ENCODE measurements around the gene SLC16A1.
"Not testable (repeated sequence)": the region's sequence is repeated elsewhere in the genome, so short reads cannot be mapped to it uniquely, and the experiment has no call there.

SLC16A1 gene

GRCh38 chr1:112925015-112925414 lies 31.0 kb downstream of the SLC16A1 start:
- DNase-seq (ENCODE audit: low read depth in 2 of 2), result no peak

DNA sequence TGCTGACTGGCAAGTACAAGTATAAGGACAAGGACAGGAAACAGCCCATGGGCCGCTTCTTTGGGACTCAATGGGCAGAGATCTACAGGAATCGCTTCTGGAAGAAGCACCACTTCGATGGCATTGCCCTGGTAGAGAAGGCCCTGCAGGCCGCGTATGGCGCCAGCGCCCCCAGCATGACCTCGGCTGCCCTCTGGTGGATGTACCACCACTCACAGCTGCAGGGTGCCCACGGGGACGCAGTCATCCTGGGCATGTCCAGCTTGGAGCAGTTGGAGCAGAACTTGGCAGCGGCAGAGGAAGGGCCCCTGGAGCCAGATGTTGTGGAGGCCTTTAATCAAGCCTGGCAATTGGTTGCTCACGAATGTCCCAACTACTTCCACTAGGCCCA lies 32.0 kb downstream of the SLC16A1 start:
- no peak for DNase-seq (ENCODE audit: low read depth in 2 of 2)

GRCh38 chr1:112923234-112923958 lies 32.6 kb downstream of the SLC16A1 start:
- DNase-seq (ENCODE audit: low read depth in 2 of 2), result no peak

- no peak for DNase-seq (ENCODE audit: low read depth in 2 of 2)
These were observed 44.3 kb downstream of the SLC16A1 start for GRCh38 chr1:112911506-112912220.

DNA sequence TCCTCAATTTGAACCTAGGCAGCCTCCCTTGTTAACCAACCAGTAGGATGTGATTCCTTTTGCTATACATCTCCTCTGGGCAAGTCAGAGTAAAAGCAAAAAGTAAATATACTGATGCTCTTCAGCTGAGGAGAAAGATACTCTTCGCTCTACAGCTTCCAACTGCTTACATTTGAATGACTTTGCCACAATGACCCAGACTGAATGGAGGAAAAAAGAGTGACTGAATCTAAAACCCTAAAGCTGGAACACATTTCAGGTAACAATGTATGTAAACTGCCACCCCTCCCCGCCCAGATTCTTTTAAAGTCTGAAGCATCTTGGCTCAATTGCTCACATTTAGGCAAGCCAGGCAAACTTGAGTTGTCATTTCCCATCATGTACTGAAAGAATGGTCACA lies 46.1 kb downstream of the SLC16A1 start:
- DNase-seq (ENCODE audit: low read depth in 2 of 2), result no peak

DNA sequence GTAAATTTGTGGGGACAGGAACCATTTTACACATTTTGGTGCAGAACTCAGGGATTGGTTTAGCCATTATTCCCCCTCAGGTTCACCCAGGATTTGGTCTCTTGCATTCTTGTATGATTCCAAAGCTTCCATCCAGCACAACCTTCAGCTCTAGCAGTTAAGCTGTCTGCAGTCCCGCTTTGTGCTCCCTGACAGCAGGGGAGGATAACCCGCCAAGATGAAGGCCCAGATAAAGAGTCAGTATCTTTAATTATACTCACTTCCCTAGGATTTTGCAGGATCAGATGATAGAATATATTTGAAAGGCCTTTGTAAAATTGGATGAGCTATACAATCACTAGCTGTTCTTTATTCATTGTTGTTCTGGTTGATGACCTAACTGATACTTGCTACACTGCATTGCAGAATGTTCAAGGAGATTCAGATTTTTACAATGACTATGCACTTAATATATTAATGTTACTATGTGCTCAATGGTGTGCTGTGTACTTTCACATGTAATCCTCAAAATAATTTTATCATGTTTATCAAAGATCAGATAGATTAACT lies 49.8 kb downstream of the SLC16A1 start:
- no peak for DNase-seq (ENCODE audit: low read depth in 2 of 2)

GRCh38 chr1:112905395-112906149 lies 50.4 kb downstream of the SLC16A1 start:
- DNase-seq (ENCODE audit: low read depth in 2 of 2), result no peak

DNA sequence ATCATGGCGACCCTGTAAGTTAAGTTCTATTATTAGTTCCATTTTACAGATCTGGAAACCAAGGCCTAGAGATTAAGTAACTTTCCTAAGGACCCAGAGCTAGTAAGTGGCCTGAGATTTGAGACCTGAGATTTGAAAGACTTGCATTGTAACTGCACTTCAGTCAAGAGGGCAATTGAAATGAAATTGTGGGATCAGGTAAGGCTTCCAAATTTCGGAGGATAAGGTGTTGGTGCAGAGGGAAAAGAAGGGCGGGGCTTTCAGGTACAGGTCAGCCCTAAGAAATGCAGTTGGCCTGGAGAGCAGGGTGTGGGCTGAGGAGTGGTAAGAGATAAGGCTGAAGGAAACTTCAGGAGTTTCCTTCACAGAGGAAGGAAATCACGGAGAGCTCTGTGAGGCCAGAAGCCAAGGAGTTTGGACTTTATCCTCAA lies 51.1 kb downstream of the SLC16A1 start:
- DNase-seq (ENCODE audit: low read depth in 2 of 2), result no peak

DNA sequence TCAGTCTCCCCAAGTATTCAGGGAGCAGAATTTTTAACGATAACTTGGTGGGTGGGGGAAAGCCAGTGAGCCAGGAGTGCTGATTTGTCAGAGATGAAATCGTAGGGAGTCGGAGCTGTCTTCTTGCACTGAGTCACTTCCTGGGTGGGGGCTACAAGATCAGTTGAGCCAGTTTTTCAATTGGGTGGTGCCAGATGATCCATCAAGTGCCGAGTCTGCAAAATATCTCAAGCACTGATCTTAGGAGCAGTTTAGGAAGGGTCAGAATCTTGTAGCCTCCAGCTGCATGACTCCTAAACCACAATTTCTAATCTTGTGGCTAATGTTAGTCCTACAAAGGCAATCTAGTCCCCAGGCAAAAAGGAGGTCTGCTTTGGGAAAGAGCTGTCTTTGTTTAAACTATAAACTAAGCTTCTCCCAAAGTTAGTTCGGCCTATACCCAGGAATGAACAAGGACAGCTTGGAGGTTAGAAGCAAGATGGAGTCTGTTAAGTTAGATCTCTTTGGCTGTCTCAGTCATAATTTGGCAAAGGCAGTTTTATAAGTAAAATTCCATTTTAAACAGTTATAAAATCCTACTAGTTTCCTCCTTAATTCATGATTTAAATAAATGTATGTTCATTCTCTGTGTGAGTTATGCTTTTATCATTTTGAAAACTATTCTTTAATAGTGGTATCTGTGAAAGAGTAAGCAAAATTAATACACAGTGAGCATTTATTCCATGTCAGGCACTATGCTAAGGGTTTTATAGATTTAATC lies 51.7 kb downstream of the SLC16A1 start:
- DNase-seq (ENCODE audit: low read depth in 2 of 2), result peak; percentile 27 to 29

DNA sequence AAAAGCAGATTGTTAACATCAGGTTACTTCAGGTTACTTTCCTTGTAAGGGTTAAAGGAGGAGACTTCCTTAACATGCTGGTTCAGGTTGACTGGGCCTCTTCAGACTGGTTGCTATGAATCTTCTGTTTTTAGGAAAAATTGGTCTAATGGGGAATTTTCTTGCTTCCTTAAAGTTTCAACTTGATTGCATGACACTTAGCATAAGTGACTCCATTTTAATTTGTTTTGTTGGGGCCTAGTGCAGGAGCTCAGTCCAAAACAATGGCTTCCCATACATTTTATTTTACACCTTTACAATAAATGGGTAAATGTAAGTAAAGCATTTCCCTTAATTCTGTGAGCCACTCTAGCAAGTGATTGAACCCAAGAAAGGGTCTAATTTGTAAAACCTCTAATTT lies 53.8 kb downstream of the SLC16A1 start:
- no peak for DNase-seq (ENCODE audit: low read depth in 2 of 2)

GRCh38 chr1:112901387-112901786 lies 54.6 kb downstream of the SLC16A1 start:
- DNase-seq (ENCODE audit: low read depth in 2 of 2), result no peak

GRCh38 chr1:112896783-112897182 lies 59.2 kb downstream of the SLC16A1 start:
- DNase-seq (ENCODE audit: low read depth in 2 of 2), result no peak

GRCh38 chr1:112894561-112895011 lies 61.4 kb downstream of the SLC16A1 start:
- no peak for DNase-seq (ENCODE audit: low read depth in 2 of 2)

DNA sequence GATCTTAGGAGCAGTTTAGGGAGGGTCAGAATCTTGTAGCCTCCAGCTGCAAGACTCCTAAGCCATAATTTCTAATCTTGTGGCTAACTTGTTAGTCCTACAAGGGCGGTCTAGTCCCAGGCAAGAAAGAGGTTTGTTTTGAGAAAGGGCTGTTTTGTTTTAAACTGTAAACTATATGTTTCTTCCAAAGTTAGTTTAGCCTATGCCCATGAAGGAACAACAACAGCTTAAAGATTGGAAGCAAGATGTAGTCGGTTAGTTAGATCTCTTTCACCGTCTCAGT lies 62.0 kb downstream of the SLC16A1 start:
- DNase-seq (ENCODE audit: low read depth in 2 of 2), result no peak

DNA sequence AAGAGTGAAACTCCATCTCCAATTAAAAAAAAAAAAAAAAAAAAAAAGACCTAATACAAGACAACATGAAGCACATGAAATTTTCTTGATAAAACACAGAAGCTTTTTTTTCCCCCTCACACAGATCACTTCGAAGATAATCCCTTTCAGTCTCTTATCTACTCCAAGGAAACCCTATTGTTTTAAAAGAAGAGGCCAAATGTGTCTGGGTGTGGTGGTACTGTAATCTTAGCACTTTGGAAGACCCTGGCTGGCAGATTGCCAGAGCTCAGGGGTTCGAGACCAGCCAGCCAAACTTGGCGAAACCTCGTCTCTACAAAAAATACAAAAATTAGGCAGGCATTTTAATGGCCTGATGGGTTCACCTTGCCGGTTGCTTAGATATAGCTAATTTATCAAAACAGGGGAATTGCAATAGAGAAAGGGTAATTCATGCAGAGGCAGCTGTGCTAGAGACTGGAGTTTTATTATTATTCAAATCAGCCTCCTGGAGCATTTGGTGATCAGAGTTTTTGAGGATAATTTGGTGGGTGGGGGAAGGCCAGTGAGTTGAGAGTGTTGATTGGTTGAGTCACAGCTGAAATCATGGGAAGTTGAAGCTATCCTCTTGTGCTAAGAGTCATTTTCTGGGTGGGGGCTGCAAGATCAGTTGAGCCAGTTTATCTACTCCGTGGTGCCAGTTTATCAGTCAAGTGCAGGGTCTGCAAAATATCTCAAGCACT lies 62.5 kb downstream of the SLC16A1 start:
- DNase-seq (ENCODE audit: low read depth in 2 of 2), result no peak

GRCh38 chr1:112889906-112890305 lies 66.1 kb downstream of the SLC16A1 start:
- DNase-seq (ENCODE audit: low read depth in 2 of 2), result not testable (repeated sequence)

GRCh38 chr1:112889052-112889768 lies 66.8 kb downstream of the SLC16A1 start:
- DNase-seq (ENCODE audit: low read depth in 2 of 2), result no peak

DNA sequence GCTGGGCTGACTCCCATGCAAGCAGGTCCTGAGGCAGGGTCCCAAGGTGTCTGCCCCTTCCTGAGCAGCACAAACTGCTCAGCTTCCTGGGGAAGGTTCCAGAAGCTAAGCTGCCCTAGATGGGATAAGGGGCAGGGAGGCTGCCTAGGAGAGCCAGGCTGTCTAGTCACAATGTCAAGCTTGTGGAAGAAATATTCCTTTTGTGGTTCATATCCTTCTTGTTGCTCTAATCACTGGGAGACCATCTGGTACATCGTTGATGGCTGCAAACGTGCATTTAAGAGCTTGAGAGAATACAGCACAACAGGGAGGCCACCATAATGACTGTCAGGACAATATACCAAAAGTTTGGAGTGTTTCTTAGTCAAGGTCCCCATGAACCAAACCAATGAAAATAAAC lies 67.4 kb downstream of the SLC16A1 start:
- DNase-seq (ENCODE audit: low read depth in 2 of 2), result no peak

- DNase-seq (ENCODE audit: low read depth in 2 of 2), result no peak
These were observed 68.3 kb downstream of the SLC16A1 start for GRCh38 chr1:112887599-112888283.

DNA sequence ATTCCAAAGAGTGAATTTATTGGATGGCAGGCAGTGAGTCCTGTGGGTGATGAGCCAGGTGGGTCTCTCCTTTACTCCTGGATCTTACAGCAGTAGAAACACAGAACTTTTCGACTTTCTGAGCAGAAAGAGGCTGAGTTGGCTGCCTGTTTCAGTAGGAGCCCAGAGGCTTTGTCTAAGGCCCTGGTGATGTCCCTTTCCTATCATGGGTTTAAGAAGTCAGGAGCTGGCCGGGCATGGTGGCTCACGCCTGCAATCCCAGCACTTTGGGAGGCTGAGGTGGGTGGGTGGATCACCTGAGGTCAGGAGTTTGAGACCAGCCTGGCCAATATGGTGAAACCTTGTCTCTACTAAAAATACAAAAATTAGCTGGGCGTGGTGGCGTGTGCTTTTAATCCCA lies 71.0 kb downstream of the SLC16A1 start:
- DNase-seq (ENCODE audit: low read depth in 2 of 2), result not testable (repeated sequence)

Measured in stimulated activated CD8-positive, alpha-beta memory T cell treated with anti-CD3 and anti-CD28 coated beads, Interleukin-7, amount 100 ng/mL, for 4 hours (primary cell).